Germinal center (tissue), 1 donor: ENCODE data around the gene TBCCD1.
"Not testable (repeated sequence)": the region's sequence is repeated elsewhere in the genome, so short reads cannot be mapped to it uniquely, and the experiment has no call there.

Source experiments
- DNase-seq: peaks from one replicate; pipeline ENCODE4 v3.0.0; 2012; ENCODE audit warnings: mixed read lengths, low spot score

Gene TBCCD1

GRCh38 chr3:186517218-186517617, 49.9 kb downstream of the TBCCD1 start:
- DNase-seq = no peak

- no peak for DNase-seq
Measured at GRCh38 chr3:186516646-186517045, 50.5 kb downstream of the TBCCD1 start.

- DNase-seq = no peak
Measured at GRCh38 chr3:186515125-186515524, 52.0 kb downstream of the TBCCD1 start.

GRCh38 chr3:186514296-186515002, 52.7 kb downstream of the TBCCD1 start:
- DNase-seq = peak; percentile 36

- no peak for DNase-seq
Measured at GRCh38 chr3:186513386-186513785, 53.8 kb downstream of the TBCCD1 start.

GRCh38 chr3:186512570-186513302, 54.4 kb downstream of the TBCCD1 start:
- DNase-seq = no peak

- DNase-seq = no peak
Measured at GRCh38 chr3:186511702-186512101, 55.4 kb downstream of the TBCCD1 start.

- DNase-seq = no peak
Measured at GRCh38 chr3:186511245-186511644, 55.9 kb downstream of the TBCCD1 start.

GRCh38 chr3:186510374-186511079, 56.6 kb downstream of the TBCCD1 start:
- no peak for DNase-seq

- DNase-seq = no peak
Measured at GRCh38 chr3:186509423-186509822, 57.7 kb downstream of the TBCCD1 start.

- no peak for DNase-seq
Measured at GRCh38 chr3:186506857-186507256, 60.3 kb downstream of the TBCCD1 start.

- no peak for DNase-seq
Measured at GRCh38 chr3:186506191-186506739, 60.9 kb downstream of the TBCCD1 start.

- no peak for DNase-seq
Measured at GRCh38 chr3:186502966-186503712, 64.0 kb downstream of the TBCCD1 start.

GRCh38 chr3:186502138-186502948, 64.8 kb downstream of the TBCCD1 start:
- DNase-seq = no peak

GRCh38 chr3:186499949-186500348, 67.2 kb downstream of the TBCCD1 start:
- not testable (repeated sequence) for DNase-seq

- DNase-seq = not testable (repeated sequence)
Measured at GRCh38 chr3:186498022-186498421, 69.1 kb downstream of the TBCCD1 start.

- no peak for DNase-seq
Measured at GRCh38 chr3:186497608-186498007, 69.5 kb downstream of the TBCCD1 start.

GRCh38 chr3:186496635-186497034, 70.5 kb downstream of the TBCCD1 start:
- no peak for DNase-seq
